Measurements from ENCODE around the gene VWA2.

VWA2 gene

GRCh38 chr10:114301951-114302710, 63.1 kb downstream of the VWA2 start:
- DNase-seq = no peak

- no peak for DNase-seq
These were observed 64.5 kb downstream of the VWA2 start for GRCh38 chr10:114303556-114303955.

- peak; percentile 82 for DNase-seq
These were observed 65.0 kb downstream of the VWA2 start for GRCh38 chr10:114304017-114304570.

- peak; percentile 59 for DNase-seq
These were observed 65.7 kb downstream of the VWA2 start for GRCh38 chr10:114304571-114305421.

- DNase-seq = no peak
These were observed 66.5 kb downstream of the VWA2 start for GRCh38 chr10:114305521-114305925.

GRCh38 chr10:114306116-114306973, 67.3 kb downstream of the VWA2 start:
- no peak for DNase-seq

- no peak for DNase-seq
These were observed 68.7 kb downstream of the VWA2 start for GRCh38 chr10:114307731-114308130.

GRCh38 chr10:114308531-114309363, 69.7 kb downstream of the VWA2 start:
- DNase-seq = peak; percentile 21

- DNase-seq = no peak
These were observed 70.3 kb downstream of the VWA2 start for GRCh38 chr10:114309364-114309651.

- DNase-seq = no peak
These were observed 71.3 kb downstream of the VWA2 start for GRCh38 chr10:114310346-114310745.

- DNase-seq = no peak
These were observed 72.0 kb downstream of the VWA2 start for GRCh38 chr10:114311023-114311422.

GRCh38 chr10:114311496-114312209, 72.6 kb downstream of the VWA2 start:
- DNase-seq = no peak

- no peak for DNase-seq
These were observed 74.1 kb downstream of the VWA2 start for GRCh38 chr10:114313139-114313538.

GRCh38 chr10:114313866-114314265, 74.8 kb downstream of the VWA2 start:
- no peak for DNase-seq

- no peak for DNase-seq
These were observed 76.7 kb downstream of the VWA2 start for GRCh38 chr10:114315566-114316420.

GRCh38 chr10:114316744-114317143, 77.7 kb downstream of the VWA2 start:
- no peak for DNase-seq

- DNase-seq = no peak
These were observed 80.6 kb downstream of the VWA2 start for GRCh38 chr10:114319406-114320248.

GRCh38 chr10:114320249-114321116, 81.4 kb downstream of the VWA2 start:
- DNase-seq = no peak
